GM12874 (cell line): ENCODE results near the gene ATP8A1.

Source experiments
- TF ChIP-seq, protein P1 (sequence below): IDR thresholded peaks from 2 replicates; pipeline ENCODE4 v1.5.1; 2011; ENCODE audit warnings: low read depth, mild to moderate bottlenecking, control low read depth, low read length, moderate library complexity; ENCODE audit not compliant: insufficient read depth

The ATP8A1 gene

DNA sequence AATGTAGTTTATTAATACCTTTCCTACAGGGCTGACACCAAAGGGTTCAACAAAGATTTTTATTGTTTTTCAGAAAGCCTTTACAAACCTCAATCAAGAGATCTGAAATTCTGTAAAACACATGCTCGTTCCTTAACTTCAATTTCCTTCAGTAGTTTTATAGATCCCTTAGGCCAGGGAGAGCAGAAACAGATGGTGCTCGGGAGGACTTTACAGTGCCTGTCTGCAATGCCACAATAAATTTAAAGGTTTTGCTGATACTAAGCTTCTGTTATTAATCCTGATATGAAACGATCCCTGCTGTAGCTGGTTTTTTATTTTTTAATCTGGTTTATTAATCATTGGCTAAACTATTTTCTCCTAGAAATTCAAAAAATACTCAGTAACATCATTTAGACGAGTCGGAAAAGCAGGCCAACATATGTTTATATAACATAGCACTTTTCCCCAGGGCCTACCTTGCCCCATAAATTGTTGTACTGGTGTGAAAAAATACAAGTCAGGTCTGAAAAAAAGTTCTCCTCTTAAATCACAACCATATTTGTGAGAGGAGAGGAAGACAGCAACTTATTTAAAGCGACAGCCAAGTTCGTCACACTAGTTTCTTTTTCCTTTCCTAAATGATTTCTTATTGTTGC, 219.9 kb downstream of the ATP8A1 start:
- TF ChIP-seq, protein P1, sequence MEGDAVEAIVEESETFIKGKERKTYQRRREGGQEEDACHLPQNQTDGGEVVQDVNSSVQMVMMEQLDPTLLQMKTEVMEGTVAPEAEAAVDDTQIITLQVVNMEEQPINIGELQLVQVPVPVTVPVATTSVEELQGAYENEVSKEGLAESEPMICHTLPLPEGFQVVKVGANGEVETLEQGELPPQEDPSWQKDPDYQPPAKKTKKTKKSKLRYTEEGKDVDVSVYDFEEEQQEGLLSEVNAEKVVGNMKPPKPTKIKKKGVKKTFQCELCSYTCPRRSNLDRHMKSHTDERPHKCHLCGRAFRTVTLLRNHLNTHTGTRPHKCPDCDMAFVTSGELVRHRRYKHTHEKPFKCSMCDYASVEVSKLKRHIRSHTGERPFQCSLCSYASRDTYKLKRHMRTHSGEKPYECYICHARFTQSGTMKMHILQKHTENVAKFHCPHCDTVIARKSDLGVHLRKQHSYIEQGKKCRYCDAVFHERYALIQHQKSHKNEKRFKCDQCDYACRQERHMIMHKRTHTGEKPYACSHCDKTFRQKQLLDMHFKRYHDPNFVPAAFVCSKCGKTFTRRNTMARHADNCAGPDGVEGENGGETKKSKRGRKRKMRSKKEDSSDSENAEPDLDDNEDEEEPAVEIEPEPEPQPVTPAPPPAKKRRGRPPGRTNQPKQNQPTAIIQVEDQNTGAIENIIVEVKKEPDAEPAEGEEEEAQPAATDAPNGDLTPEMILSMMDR, result no peak

DNA sequence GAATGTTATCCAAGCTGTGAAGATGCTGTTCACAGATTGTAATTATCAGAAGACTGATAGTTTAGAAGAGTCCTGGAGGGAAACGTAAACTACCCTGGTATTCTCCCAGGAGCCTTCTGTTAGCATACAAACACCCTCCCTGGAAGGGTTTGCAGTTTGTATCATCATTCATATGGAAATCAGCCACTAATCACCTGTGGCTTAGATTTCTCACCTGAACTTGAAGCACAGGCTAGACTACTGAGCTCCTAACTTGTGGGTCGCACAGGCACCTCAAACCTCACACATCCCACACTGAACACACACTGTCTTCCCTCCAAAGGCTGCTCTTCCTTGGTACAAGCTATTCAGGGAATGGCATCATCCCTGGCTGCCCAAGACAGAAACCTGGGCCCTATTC, 228.9 kb downstream of the ATP8A1 start:
- TF ChIP-seq, protein P1, result no peak

DNA sequence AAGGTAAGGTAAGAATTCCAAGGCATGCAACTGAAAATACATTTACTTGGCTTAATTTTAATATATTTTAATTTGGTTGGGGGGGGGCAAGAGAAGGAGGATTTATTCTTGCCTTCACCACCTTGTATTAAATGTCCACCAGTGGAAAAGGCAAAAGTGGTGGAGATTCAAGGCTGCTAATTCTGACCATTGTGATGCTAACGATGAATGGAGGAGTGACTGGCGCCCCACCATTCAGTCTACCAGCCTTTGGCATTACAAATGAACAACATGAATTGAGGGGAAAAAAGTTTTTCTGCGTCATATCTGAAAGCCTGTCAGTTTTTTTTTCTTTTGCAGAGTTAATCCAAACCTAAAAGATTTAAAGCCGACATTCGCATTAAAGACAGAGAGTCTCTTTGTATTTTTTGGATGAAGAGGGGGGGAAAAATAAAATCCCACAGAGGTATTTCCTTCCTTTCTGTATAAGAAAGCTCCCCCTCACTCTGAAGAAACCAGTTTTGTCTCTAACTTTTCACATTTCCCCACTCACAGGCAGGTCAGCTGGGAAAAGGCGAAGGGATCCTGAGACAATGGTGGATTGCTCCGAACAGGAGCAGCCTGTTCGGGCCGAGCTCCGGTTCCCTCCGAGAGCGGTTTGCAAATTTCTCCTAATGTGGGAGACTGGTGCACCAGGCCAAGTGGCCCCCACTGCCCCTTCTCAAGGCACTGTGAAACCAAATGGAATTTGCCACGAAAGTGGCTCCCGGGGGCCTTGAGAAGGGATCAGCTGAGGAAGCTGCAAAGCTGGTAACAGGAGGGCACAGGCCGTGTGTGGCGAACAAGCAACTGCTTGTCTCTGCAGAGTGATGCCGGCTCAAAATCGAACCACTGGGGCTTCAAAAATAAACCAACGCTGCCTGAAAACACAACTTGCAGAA, 231.5 kb downstream of the ATP8A1 start:
- TF ChIP-seq, protein P1, result no peak

DNA sequence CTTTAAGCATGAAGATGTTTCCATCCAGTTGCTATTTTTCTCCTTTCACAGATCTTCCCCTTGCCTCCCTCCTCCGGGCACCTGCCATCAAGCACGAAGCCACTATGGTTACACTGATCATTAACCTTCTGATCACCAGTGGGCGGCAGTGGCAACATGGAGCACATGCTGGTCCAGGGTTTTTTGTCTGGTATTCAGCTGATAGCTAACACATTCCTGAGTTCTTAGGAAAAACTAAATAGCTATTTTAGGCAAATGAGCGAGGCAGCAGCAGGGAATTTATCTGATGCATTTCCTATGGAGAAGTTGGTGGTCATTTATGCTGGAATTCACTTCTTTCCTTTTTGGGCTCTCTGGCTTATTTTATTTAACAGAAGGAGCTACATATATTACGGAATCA, 236.8 kb downstream of the ATP8A1 start:
- TF ChIP-seq, protein P1, result no peak

DNA sequence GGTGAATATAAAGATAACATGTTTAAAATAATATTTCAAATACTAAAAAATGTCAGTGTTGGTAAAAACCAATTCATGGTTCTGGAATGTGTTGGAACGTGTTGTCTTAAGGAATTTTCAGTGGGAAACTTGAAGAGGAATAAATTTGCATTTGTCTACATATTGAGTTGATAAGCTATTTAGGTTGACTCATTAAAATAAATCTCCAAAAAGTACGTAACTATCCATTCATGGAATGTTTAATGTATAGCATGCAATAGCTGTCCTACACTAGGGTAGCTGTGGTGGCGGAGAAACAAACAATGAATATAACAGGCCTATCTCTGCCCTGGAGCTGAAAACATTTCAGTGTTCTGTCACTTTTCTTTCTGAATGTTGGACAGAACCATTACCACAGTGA, 239.4 kb downstream of the ATP8A1 start:
- TF ChIP-seq, protein P1, result no peak

DNA sequence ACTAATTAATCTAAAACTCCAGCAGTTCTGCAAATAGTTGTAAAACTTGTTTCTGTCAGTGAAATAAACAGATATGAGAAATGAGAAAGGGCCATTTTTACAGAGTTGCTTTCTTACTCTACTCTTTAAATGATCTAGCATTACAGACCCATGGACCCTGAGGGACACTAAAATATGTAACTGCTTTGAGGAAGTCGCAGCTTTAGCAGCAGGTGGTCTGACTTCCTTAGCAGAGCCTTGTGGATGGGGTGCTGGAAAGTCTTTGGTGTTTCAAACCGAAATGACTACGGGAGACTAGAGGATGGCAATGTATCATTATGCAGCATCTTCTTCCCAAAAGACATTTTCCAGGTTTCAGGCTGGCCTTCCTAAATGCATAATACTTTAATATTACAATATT, 240.9 kb downstream of the ATP8A1 start:
- TF ChIP-seq, protein P1, result no peak

DNA sequence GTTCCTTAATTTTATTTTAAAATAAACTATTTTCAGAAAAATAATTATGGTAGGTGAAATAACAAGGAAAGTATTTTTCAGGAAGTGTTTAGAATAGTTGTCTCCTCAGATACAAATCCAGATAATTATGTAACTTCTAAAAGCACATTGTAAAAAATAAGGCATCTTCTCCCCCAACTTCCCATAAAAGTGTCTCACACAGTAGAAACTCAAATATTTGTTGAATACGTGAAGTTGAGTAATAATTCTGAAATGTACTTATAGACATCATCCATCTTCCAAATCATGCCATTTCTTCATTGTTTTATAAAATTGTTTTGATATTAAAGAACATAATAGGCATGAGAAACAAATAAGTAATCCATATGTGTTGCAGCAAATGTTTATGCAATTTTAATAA, 241.6 kb downstream of the ATP8A1 start:
- TF ChIP-seq, protein P1, result no peak
